ENCODE results near the gene SORCS3.

SORCS3 gene

DNA sequence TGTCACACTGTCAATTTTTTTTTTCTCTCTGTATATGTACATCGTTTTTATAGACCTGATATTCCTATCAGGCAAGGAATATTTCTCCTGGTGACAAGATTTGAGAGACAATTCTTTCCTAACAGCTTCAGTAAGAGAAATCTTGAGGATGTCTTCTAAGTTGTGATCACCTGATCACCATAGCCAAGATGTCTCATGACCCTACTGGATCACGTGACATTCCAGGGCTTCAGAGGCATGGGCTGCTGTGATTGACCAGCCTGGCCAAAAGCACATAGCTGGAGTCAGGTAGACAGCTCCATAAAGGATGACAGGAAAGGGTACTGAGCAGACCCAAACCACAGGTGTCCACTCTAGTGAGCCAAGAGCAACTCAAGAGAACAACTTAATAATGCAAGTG is 444.9 kb downstream of the SORCS3 start:
- H3K27me3 Mint-ChIP-seq: no peaks in the 10 kb centered on the region
- no peak overlapping the region for H3K27ac Mint-ChIP-seq
- no peaks in the 10 kb centered on the region for H3K9me3 Mint-ChIP-seq
- no peaks in the 10 kb centered on the region for H3K36me3 Mint-ChIP-seq (ENCODE audit: low read depth)
- H3K4me3 Mint-ChIP-seq: no peak overlapping the region
- H3K4me1 Mint-ChIP-seq (ENCODE audit: low read depth): no peaks in the 10 kb centered on the region

DNA sequence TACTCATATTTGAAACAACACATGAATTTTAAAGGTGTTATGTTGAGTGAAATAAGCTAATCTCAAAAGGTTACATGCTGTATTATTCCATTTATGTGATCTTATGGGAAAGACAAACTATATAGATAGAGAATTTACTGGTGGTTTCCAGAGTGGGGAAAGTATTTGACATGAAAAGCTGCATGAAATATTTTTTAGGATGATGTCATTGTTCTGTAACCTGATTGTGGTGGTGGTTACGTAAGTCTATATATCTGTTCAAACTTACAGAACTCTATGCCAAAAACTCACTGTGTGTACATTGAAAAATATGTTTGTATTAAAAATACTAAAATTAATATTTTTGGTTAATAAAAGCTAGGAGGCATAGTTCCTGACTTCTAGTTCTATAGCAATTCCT is 453.0 kb downstream of the SORCS3 start:
- H3K27me3 Mint-ChIP-seq: no peaks in the 10 kb centered on the region
- no peaks in the 10 kb centered on the region for H3K4me1 Mint-ChIP-seq (ENCODE audit: low read depth)
- H3K27ac Mint-ChIP-seq: no peak overlapping the region
- H3K36me3 Mint-ChIP-seq (ENCODE audit: low read depth): no peaks in the 10 kb centered on the region
- no peak overlapping the region for H3K4me3 Mint-ChIP-seq
- H3K9me3 Mint-ChIP-seq: no peaks in the 10 kb centered on the region

DNA sequence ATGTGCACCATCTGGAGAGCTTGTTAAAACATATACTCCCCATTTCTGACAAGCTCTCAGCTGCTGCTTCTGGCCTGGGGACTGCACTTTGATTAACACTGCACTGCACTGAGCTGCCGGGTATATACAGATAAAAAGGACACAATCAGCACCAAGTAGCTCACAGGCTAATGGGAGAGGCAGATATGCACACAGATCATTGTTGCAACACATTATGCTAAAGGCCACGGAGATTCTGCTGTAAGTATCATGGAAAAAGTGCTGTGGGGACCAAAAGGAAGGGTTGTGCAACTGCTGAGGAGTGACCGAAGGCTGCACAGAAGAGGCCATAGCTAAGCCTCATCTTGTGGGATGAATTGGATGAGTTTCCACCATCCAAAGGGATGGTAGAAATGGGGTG is 455.2 kb downstream of the SORCS3 start:
- Mint-ChIP-seq H3K36me3 (ENCODE audit: low read depth) (no peaks in the 10 kb centered on the region), H3K4me1 (ENCODE audit: low read depth) (no peaks in the 10 kb centered on the region), H3K4me3 (no peak overlapping the region), H3K9me3 (no peaks in the 10 kb centered on the region), H3K27ac (no peak overlapping the region), H3K27me3 (no peaks in the 10 kb centered on the region)

GRCh38 chr10:105102977-105103376 is 461.9 kb downstream of the SORCS3 start:
- H3K9me3 Mint-ChIP-seq: no peaks in the 10 kb centered on the region
- no peaks in the 10 kb centered on the region for H3K36me3 Mint-ChIP-seq (ENCODE audit: low read depth)
- H3K4me1 Mint-ChIP-seq (ENCODE audit: low read depth): no peaks in the 10 kb centered on the region
- no peaks in the 10 kb centered on the region for H3K27me3 Mint-ChIP-seq
- no peak overlapping the region for H3K4me3 Mint-ChIP-seq
- H3K27ac Mint-ChIP-seq: no peak overlapping the region

GRCh38 chr10:105104297-105104696 is 463.2 kb downstream of the SORCS3 start:
- Mint-ChIP-seq H3K4me3 (no peak overlapping the region), H3K4me1 (ENCODE audit: low read depth) (no peaks in the 10 kb centered on the region), H3K27me3 (no peaks in the 10 kb centered on the region), H3K9me3 (no peaks in the 10 kb centered on the region), H3K36me3 (ENCODE audit: low read depth) (no peaks in the 10 kb centered on the region), H3K27ac (no peak overlapping the region)

DNA sequence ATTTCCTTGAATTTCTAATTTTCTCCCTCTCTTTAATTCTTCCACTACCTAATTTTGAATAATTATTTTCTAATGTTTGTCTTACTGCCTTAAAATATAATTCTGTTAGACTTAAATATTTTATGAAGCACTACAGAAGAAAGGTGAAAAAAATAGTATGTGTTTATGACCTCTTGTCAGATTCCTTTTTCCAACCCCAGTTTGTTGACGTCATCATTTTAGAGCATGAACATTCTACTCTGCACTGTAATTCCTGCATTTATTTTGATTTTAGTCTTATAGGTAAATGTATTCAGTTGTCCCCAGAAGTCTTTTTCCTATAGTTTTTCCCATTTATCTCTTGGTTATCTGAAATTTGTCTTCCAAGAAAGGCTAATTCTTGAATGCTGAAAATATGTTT is 468.1 kb downstream of the SORCS3 start:
- H3K27ac Mint-ChIP-seq: no peak overlapping the region
- no peaks in the 10 kb centered on the region for H3K4me1 Mint-ChIP-seq (ENCODE audit: low read depth)
- H3K4me3 Mint-ChIP-seq: no peak overlapping the region
- no peaks in the 10 kb centered on the region for H3K36me3 Mint-ChIP-seq (ENCODE audit: low read depth)
- H3K27me3 Mint-ChIP-seq: no peaks in the 10 kb centered on the region
- H3K9me3 Mint-ChIP-seq: no peaks in the 10 kb centered on the region

DNA sequence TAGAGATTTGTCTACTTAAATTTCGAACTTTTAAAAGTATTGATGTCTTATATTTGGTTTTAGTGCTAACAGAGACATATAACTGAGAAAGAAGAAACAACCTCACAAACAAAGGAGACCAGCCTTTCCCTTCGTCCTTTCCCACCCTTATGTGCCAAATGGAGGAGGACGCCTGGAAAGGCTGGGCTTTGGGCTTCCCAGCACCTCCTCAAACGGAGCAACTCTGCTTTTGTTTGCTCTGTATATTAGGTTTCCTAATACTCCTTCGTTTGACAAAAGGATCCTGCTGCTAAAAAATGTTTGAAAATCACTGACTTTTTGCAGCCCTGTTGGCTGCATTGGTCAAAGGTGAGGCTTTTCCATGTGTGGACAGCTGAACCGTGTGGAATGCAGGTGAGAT is 471.8 kb downstream of the SORCS3 start:
- no peak overlapping the region for H3K4me3 Mint-ChIP-seq
- no peaks in the 10 kb centered on the region for H3K9me3 Mint-ChIP-seq
- no peaks in the 10 kb centered on the region for H3K4me1 Mint-ChIP-seq (ENCODE audit: low read depth)
- no peaks in the 10 kb centered on the region for H3K36me3 Mint-ChIP-seq (ENCODE audit: low read depth)
- no peaks in the 10 kb centered on the region for H3K27me3 Mint-ChIP-seq
- H3K27ac Mint-ChIP-seq: no peak overlapping the region

DNA sequence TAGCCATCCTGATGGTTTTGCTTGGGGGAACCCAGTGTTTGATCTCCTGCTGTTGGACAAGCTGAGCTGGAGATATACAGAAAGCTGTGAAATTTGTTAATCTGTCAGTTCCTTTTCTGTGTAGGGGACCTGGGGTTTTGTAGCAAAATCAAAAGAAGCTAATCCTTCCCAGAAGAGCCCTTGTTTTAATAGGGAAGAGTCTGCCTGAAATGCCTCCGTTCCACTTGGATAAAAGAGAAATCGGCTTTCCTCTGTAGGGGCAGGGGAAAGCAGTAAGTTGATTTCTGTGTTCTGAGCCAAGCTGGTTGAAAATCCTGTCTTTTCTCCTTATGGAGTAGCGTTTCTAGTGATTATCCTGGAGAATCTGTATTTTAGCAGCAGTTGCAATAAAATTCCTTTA is 472.6 kb downstream of the SORCS3 start:
- H3K36me3 Mint-ChIP-seq (ENCODE audit: low read depth): no peaks in the 10 kb centered on the region

GRCh38 chr10:105121743-105122142 is 480.7 kb downstream of the SORCS3 start:
- H3K36me3 Mint-ChIP-seq (ENCODE audit: low read depth): no peaks in the 10 kb centered on the region
- no peaks in the 10 kb centered on the region for H3K4me1 Mint-ChIP-seq (ENCODE audit: low read depth)
- H3K9me3 Mint-ChIP-seq: peaks cover 7% of the 10 kb centered on the region
- H3K27me3 Mint-ChIP-seq: no peaks in the 10 kb centered on the region
- no peak overlapping the region for H3K4me3 Mint-ChIP-seq
- H3K27ac Mint-ChIP-seq: no peak overlapping the region

More for the DNA sequence above, 472.6 kb downstream of the SORCS3 start:
- H3K4me3 Mint-ChIP-seq: no peak overlapping the region
- no peaks in the 10 kb centered on the region for H3K27me3 Mint-ChIP-seq
- no peak overlapping the region for H3K27ac Mint-ChIP-seq
- H3K4me1 Mint-ChIP-seq (ENCODE audit: low read depth): no peaks in the 10 kb centered on the region
- peaks cover 5% of the 10 kb centered on the region for H3K9me3 Mint-ChIP-seq

- H3K4me3 Mint-ChIP-seq: no peak overlapping the region
- H3K4me1 Mint-ChIP-seq (ENCODE audit: low read depth): no peaks in the 10 kb centered on the region
- H3K9me3 Mint-ChIP-seq: no peaks in the 10 kb centered on the region
- H3K36me3 Mint-ChIP-seq (ENCODE audit: low read depth): no peaks in the 10 kb centered on the region
- H3K27ac Mint-ChIP-seq: no peak overlapping the region
- H3K27me3 Mint-ChIP-seq: no peaks in the 10 kb centered on the region
These were observed 487.0 kb downstream of the SORCS3 start for GRCh38 chr10:105128111-105128510.

- Mint-ChIP-seq H3K4me1 (ENCODE audit: low read depth) (no peaks in the 10 kb centered on the region), H3K36me3 (ENCODE audit: low read depth) (no peaks in the 10 kb centered on the region), H3K27me3 (no peaks in the 10 kb centered on the region), H3K27ac (no peak overlapping the region), H3K4me3 (no peak overlapping the region), H3K9me3 (peaks cover 3% of the 10 kb centered on the region)
These were observed 497.3 kb downstream of the SORCS3 start for GRCh38 chr10:105138358-105138757.

DNA sequence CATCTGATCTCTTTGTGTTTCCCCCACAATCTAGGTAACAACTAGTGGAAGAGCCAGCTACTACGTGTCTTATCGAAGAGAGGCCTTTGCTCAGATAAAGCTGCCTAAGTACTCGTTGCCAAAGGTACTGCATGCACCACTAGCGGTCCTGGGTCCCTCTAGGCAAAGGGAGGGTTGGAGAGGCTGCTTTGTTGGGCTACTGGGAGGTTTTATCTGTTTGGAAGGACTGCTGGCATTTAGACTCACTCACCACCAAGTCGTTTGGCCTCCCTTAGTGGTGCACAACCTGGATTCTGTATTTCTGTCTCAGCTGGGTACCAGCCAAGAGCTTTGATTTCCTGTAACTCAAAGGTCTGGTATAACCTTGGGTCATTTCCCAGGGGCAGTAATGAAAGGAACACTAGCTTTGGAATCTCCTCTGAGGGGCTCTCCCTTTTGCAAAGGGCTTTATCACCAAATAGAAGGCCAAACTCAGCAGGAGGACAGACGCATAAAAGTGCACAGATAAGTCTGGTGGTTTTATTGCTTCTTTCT is 498.3 kb downstream of the SORCS3 start:
- Mint-ChIP-seq H3K9me3 (peaks cover 3% of the 10 kb centered on the region), H3K4me3 (no peak overlapping the region)

GRCh38 chr10:105140600-105140999 is 499.5 kb downstream of the SORCS3 start:
- Mint-ChIP-seq H3K27me3 (no peaks in the 10 kb centered on the region), H3K4me3 (no peak overlapping the region), H3K4me1 (ENCODE audit: low read depth) (no peaks in the 10 kb centered on the region)

More for the DNA sequence above, 498.3 kb downstream of the SORCS3 start:
- H3K4me1 Mint-ChIP-seq (ENCODE audit: low read depth): no peaks in the 10 kb centered on the region
- H3K27ac Mint-ChIP-seq: no peak overlapping the region
- H3K36me3 Mint-ChIP-seq (ENCODE audit: low read depth): no peaks in the 10 kb centered on the region
- no peaks in the 10 kb centered on the region for H3K27me3 Mint-ChIP-seq

GRCh38 chr10:105145711-105146110 is 504.6 kb downstream of the SORCS3 start:
- H3K36me3 Mint-ChIP-seq (ENCODE audit: low read depth): no peaks in the 10 kb centered on the region
- no peaks in the 10 kb centered on the region for H3K9me3 Mint-ChIP-seq
- H3K4me1 Mint-ChIP-seq (ENCODE audit: low read depth): no peaks in the 10 kb centered on the region
- H3K27ac Mint-ChIP-seq: no peak overlapping the region
- no peak overlapping the region for H3K4me3 Mint-ChIP-seq
- H3K27me3 Mint-ChIP-seq: no peaks in the 10 kb centered on the region

More at GRCh38 chr10:105140600-105140999, 499.5 kb downstream of the SORCS3 start:
- Mint-ChIP-seq H3K27ac (no peak overlapping the region), H3K9me3 (peaks cover 3% of the 10 kb centered on the region), H3K36me3 (ENCODE audit: low read depth) (no peaks in the 10 kb centered on the region)

GRCh38 chr10:105146436-105146835 is 505.3 kb downstream of the SORCS3 start:
- H3K27me3 Mint-ChIP-seq: no peaks in the 10 kb centered on the region
- H3K4me3 Mint-ChIP-seq: no peak overlapping the region
- no peaks in the 10 kb centered on the region for H3K4me1 Mint-ChIP-seq (ENCODE audit: low read depth)
- H3K9me3 Mint-ChIP-seq: no peaks in the 10 kb centered on the region
- no peak overlapping the region for H3K27ac Mint-ChIP-seq
- no peaks in the 10 kb centered on the region for H3K36me3 Mint-ChIP-seq (ENCODE audit: low read depth)

DNA sequence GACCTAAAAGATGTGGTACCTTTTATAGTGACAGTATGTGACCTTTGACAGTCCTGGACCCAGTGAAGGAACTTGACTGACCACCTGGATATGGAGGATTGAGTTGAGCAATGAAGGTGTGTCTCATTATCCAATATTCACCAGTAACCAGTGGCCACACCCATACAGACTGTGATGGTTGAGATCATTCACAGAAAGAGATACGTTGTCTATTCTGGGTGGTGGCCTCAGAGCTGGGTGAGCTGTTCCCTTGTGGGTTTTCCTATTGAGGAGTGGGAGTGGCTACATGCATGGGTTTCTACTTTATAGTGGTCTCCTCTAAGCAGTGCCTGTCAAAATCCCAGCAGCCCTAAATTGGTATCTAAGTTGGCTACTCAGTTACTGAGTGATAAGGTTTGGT is 507.4 kb downstream of the SORCS3 start:
- no peaks in the 10 kb centered on the region for H3K4me1 Mint-ChIP-seq (ENCODE audit: low read depth)
- H3K9me3 Mint-ChIP-seq: no peaks in the 10 kb centered on the region
- H3K27ac Mint-ChIP-seq: no peak overlapping the region

More for the DNA sequence above, 507.4 kb downstream of the SORCS3 start:
- Mint-ChIP-seq H3K27me3 (no peaks in the 10 kb centered on the region), H3K36me3 (ENCODE audit: low read depth) (no peaks in the 10 kb centered on the region), H3K4me3 (no peak overlapping the region)
